ENCODE results near the gene LRP1.

GRCh38 chr12:57106021-57106708, 22.1 kb upstream of the LRP1 start:
- no peak for TF ChIP-seq CTCF (conservative IDR thresholded peaks at IDR 0.05; ENCODE audit: low read depth, low read length)
- no peak for TF ChIP-seq NFE2L2 (IDR thresholded peaks at IDR 0.05; ENCODE audit: low read depth, low read length)
- TF ChIP-seq MXI1 (IDR thresholded peaks at IDR 0.05; ENCODE audit: borderline replicate concordance, low read depth, low read length), result no peak
- TF ChIP-seq POLR2A (IDR thresholded peaks at IDR 0.05; ENCODE audit: low read depth, low read length), result no peak
- no peak for TF ChIP-seq RCOR1 (IDR thresholded peaks at IDR 0.05; ENCODE audit: insufficient replicate concordance, low read length)
- TF ChIP-seq FOS (IDR thresholded peaks at IDR 0.05; ENCODE audit: low read depth, low read length), result no peak
- TF ChIP-seq ELK1 (IDR thresholded peaks at IDR 0.05; ENCODE audit: borderline replicate concordance, low read depth, low read length), result no peak

Measured in IMR-90 (cell line).